ENCODE data around the gene SLC22A23.

- TF ChIP-seq, protein P1, sequence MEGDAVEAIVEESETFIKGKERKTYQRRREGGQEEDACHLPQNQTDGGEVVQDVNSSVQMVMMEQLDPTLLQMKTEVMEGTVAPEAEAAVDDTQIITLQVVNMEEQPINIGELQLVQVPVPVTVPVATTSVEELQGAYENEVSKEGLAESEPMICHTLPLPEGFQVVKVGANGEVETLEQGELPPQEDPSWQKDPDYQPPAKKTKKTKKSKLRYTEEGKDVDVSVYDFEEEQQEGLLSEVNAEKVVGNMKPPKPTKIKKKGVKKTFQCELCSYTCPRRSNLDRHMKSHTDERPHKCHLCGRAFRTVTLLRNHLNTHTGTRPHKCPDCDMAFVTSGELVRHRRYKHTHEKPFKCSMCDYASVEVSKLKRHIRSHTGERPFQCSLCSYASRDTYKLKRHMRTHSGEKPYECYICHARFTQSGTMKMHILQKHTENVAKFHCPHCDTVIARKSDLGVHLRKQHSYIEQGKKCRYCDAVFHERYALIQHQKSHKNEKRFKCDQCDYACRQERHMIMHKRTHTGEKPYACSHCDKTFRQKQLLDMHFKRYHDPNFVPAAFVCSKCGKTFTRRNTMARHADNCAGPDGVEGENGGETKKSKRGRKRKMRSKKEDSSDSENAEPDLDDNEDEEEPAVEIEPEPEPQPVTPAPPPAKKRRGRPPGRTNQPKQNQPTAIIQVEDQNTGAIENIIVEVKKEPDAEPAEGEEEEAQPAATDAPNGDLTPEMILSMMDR (IDR thresholded peaks at IDR 0.05) = no peak
- TF ChIP-seq POLR2A (IDR thresholded peaks at IDR 0.05) = no peak
Observed at GRCh38 chr6:3232017-3232945, 224.6 kb downstream of the SLC22A23 start.
